Measurements from ENCODE around the gene SGMS2.

GRCh38 chr4:107897823-107898222 lies 73.1 kb downstream of the SGMS2 start:
- TF ChIP-seq, protein P1, sequence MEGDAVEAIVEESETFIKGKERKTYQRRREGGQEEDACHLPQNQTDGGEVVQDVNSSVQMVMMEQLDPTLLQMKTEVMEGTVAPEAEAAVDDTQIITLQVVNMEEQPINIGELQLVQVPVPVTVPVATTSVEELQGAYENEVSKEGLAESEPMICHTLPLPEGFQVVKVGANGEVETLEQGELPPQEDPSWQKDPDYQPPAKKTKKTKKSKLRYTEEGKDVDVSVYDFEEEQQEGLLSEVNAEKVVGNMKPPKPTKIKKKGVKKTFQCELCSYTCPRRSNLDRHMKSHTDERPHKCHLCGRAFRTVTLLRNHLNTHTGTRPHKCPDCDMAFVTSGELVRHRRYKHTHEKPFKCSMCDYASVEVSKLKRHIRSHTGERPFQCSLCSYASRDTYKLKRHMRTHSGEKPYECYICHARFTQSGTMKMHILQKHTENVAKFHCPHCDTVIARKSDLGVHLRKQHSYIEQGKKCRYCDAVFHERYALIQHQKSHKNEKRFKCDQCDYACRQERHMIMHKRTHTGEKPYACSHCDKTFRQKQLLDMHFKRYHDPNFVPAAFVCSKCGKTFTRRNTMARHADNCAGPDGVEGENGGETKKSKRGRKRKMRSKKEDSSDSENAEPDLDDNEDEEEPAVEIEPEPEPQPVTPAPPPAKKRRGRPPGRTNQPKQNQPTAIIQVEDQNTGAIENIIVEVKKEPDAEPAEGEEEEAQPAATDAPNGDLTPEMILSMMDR (conservative IDR thresholded peaks at IDR 0.05; ENCODE audit: low read depth, low read length), result no peak
- no peak for TF ChIP-seq EZH2 (IDR thresholded peaks at IDR 0.05; ENCODE audit: low read length, unreplicated experiment)
- TF ChIP-seq EZH2phosphoT487 (IDR thresholded peaks at IDR 0.05; ENCODE audit: borderline replicate concordance, low read length), result no peak

All from PC-3 (cell line).